Tibial nerve (tissue), 4 donors: ENCODE results near the gene GNAL.

Experiments used
- CTCF ChIP-seq, 5 experiments: fragments of 200-600 bp in 3 of 5; fragments of 450-650 bp in 2 of 5; sonication (generic) in 3 of 5; IDR thresholded peaks; one replicate each; pipeline ENCODE4 v1.5.1; 2016 to 2019; ENCODE audit warnings: antibody characterized with exemption in 5 of 5, mild to moderate bottlenecking in 3 of 5, moderate library complexity in 2 of 5
- EP300 ChIP-seq, 2 donors: sonication (generic); formaldehyde crosslinking; IDR thresholded peaks; one replicate each; pipeline ENCODE4 v1.6.1; 2017; ENCODE audit warnings: antibody characterized with exemption in 2 of 2, mild to moderate bottlenecking in 1 of 2
- POLR2A ChIP-seq, 2 donors: fragments of 450-650 bp; IDR thresholded peaks; one replicate each; pipeline ENCODE4 v1.6.1; 2017; ENCODE audit warnings: antibody characterized with exemption in 2 of 2, mild to moderate bottlenecking in 2 of 2, moderate library complexity in 2 of 2

GRCh38 chr18:11884396-11885030 is 195.4 kb downstream of the GNAL start:
- TF ChIP-seq POLR2A (IDR thresholded peaks at IDR 0.05) (no peak), EP300 (IDR thresholded peaks at IDR 0.05) (no peak), CTCF (IDR thresholded peaks at IDR 0.05) (no peak)
